DMS79 treated with DMSO at 0.1 percent for 48 hours (cell line): ENCODE data around the gene AIFM1.
A peak's percentile ranks its signal among the peaks of the same experiment; 100 is the strongest.

Experiments
- DNase-seq: peaks from one replicate; lab custom pipeline; 2025; lab: John Stamatoyannopoulos, UW

AIFM1 gene

GRCh38 chrX:130091980-130092522 lies 73.6 kb downstream of the AIFM1 start:
- no peak for DNase-seq

GRCh38 chrX:130090364-130090763 lies 75.3 kb downstream of the AIFM1 start:
- DNase-seq: no peak

- DNase-seq: peak; percentile 79
These were observed 79.0 kb downstream of the AIFM1 start for GRCh38 chrX:130086447-130087206.

GRCh38 chrX:130085551-130086446 lies 79.8 kb downstream of the AIFM1 start:
- DNase-seq: no peak

GRCh38 chrX:130084631-130085237 lies 80.9 kb downstream of the AIFM1 start:
- no peak for DNase-seq

- no peak for DNase-seq
These were observed 81.8 kb downstream of the AIFM1 start for GRCh38 chrX:130083656-130084382.

GRCh38 chrX:130083107-130083490 lies 82.5 kb downstream of the AIFM1 start:
- DNase-seq: no peak

GRCh38 chrX:130082244-130083106 lies 83.2 kb downstream of the AIFM1 start:
- no peak for DNase-seq

- DNase-seq: no peak
These were observed 84.1 kb downstream of the AIFM1 start for GRCh38 chrX:130081421-130082045.

- no peak for DNase-seq
These were observed 84.8 kb downstream of the AIFM1 start for GRCh38 chrX:130080791-130081367.

- peak; percentile 32 for DNase-seq
These were observed 85.7 kb downstream of the AIFM1 start for GRCh38 chrX:130079824-130080406.
